Naive thymus-derived CD8-positive, alpha-beta T cell (primary cell): Measurements from ENCODE around the gene CILP2. TPM values are rescaled to one million over a fixed set of nuclear protein-coding genes. Genes with fewer than 3 reads are reported as not detected.

ENCODE experiments used
- ATAC-seq, 2 donors: fragments of 150-1000 bp; cut with Tn5 transposase in 1 of 2; sonication (Bioruptor Pico), chemical (Tn5 transposase) in 1 of 2; 1 replicate in 1 of 2; 2 replicates in 1 of 2; pipeline ENCODE4 v1.10.0; 2021; ENCODE audit warnings: mild to moderate bottlenecking in 2 of 2, moderate library complexity in 2 of 2
- POLR2A ChIA-PET: fragments of 350-600 bp; sonication (Branson Sonifier 250); formaldehyde crosslinking; loops from one replicate; lab custom pipeline; 2021; ENCODE audit warnings: antibody characterized with exemption; lab: Charles Lee
- DNase-seq, 10 donors: peaks; one replicate each; pipeline versions ENCODE4 v3.0.0 to v3.0.0-alpha.2; 2020 to 2022
- H3K27ac Mint-ChIP-seq, 10 donors: one replicate each; pipeline ENCODE4 v1.8.0; 2020 to 2022; ENCODE audit warnings: mild to moderate bottlenecking in 10 of 10, mixed read lengths in 10 of 10, moderate library complexity in 4 of 10, inconsistent platforms in 1 of 10
- H3K27me3 Mint-ChIP-seq, 5 donors: one replicate each; pipeline ENCODE4 v1.8.0; 2021 to 2022; ENCODE audit warnings: mixed read lengths in 5 of 5
- H3K36me3 Mint-ChIP-seq, 3 donors: one replicate each; pipeline ENCODE4 v1.8.0; 2020 to 2022; ENCODE audit warnings: mixed read lengths in 3 of 3, mild to moderate bottlenecking in 2 of 3, inconsistent platforms in 1 of 3
- H3K4me1 Mint-ChIP-seq, 4 donors: one replicate each; pipeline ENCODE4 v1.8.0; 2021 to 2022; ENCODE audit warnings: mixed read lengths in 4 of 4
- H3K4me3 Mint-ChIP-seq, 10 donors: one replicate each; pipeline ENCODE4 v1.8.0; 2020 to 2022; ENCODE audit warnings: mild to moderate bottlenecking in 10 of 10, mixed read lengths in 10 of 10, moderate library complexity in 6 of 10, inconsistent platforms in 1 of 10
- H3K9me3 Mint-ChIP-seq, 9 donors: one replicate each; pipeline ENCODE4 v1.8.0; 2020 to 2022; ENCODE audit warnings: mixed read lengths in 9 of 9, mild to moderate bottlenecking in 3 of 9, inconsistent platforms in 1 of 9, moderate library complexity in 1 of 9
- polyA plus RNA-seq, 3 donors: library from polyadenylated mRNA; unstranded; fragments of 300-500 nt; fragmentation: Illumina TruSeq; gene quantifications; one replicate each; pipeline ENCODE4 v1.2.3, GENCODE V29; 2021
- total RNA-seq, 8 experiments: library from RNA in 2 of 8; stranded (reverse) in 2 of 8; gene quantifications; one replicate each; pipeline ENCODE4 v1.2.3 and lab custom pipeline; 2021 to 2026

CILP2 gene
- total and polyA plus RNA-seq, 5 experiments from 2014 or later: 0.31 to 0.64 (median 0.48) TPM; not detected in 1

- H3K27ac Mint-ChIP-seq: peak overlapping the region in 1 of 10 donors; percentile 44
- H3K27me3 Mint-ChIP-seq: peaks cover 0 to 6% (median 0%) of the 10 kb centered on the region in 5 donors
- no peak for DNase-seq
- no peak for ATAC-seq
- POLR2A ChIA-PET: interaction anchor here (0.6 kb wide), 1 partner anchor 124 kb away, joined by 4 read pairs; no protein-coding TSS in a partner anchor
- H3K4me1 Mint-ChIP-seq: peaks cover 13 to 36% (median 32%) of the 10 kb centered on the region in 4 donors
- no peak overlapping the region for H3K4me3 Mint-ChIP-seq
- H3K36me3 Mint-ChIP-seq: no peaks in the 10 kb centered on the region
- H3K9me3 Mint-ChIP-seq: no peaks in the 10 kb centered on the region
These were observed 4.4 kb downstream of the CILP2 start for GRCh38 chr19:19542507-19542906.

DNA sequence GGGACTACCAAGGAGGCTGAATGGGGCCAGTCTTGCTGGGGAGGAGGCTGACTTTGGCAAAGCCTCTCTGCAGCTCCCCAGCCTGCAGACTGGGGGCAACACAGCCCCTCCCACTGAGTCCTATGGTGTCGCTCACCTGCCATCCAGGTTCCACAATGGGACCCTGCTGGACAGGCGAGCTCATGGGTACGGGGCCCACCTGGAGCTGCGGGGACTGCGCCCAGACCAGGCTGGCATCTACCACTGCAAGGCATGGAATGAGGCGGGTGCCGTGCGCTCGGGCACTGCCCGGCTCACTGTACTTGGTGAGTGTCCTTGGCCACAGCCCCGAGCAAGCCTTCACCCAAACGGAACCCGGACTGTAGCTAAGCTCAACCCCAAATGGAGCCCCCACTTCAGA lies 5.0 kb downstream of the CILP2 start:
- H3K27me3 Mint-ChIP-seq: peaks cover 0 to 6% (median 0%) of the 10 kb centered on the region in 5 donors
- ATAC-seq (no peak), DNase-seq (no peak)
- no peak overlapping the region for H3K4me3 Mint-ChIP-seq
- H3K27ac Mint-ChIP-seq: no peak overlapping the region
- H3K9me3 Mint-ChIP-seq: no peaks in the 10 kb centered on the region
- POLR2A ChIA-PET: interaction anchor here (0.6 to 0.9 kb wide), 2 partner anchors 10 to 123 kb away, joined by 4 to 5 read pairs; no protein-coding TSS in a partner anchor
- H3K36me3 Mint-ChIP-seq: no peaks in the 10 kb centered on the region
- H3K4me1 Mint-ChIP-seq: peaks cover 10 to 32% (median 28%) of the 10 kb centered on the region in 4 donors

GRCh38 chr19:19543640-19544039 lies 5.6 kb downstream of the CILP2 start:
- Mint-ChIP-seq H3K4me1 (peaks cover 7 to 28% (median 25%) of the 10 kb centered on the region in 4 donors), H3K27ac (no peak overlapping the region), H3K9me3 (no peaks in the 10 kb centered on the region), H3K36me3 (no peaks in the 10 kb centered on the region), H3K27me3 (peaks cover 0 to 4% (median 0%) of the 10 kb centered on the region in 5 donors), H3K4me3 (no peak overlapping the region)
- ATAC-seq: no peak
- DNase-seq: no peak
- POLR2A ChIA-PET: interaction anchor here (0.9 kb wide), 1 partner anchor 11 kb away, joined by 5 read pairs; no protein-coding TSS in a partner anchor

- Mint-ChIP-seq H3K4me1 (peaks cover 3 to 22% (median 18%) of the 10 kb centered on the region in 4 donors), H3K36me3 (no peaks in the 10 kb centered on the region)
- POLR2A ChIA-PET: interaction anchor here (0.7 kb wide), 1 partner anchor 224 kb away, joined by 3 read pairs; the partner anchor contains the start of genes MAU2 and SUGP1
These were observed 6.3 kb downstream of the CILP2 start for GRCh38 chr19:19544257-19544953.

DNA sequence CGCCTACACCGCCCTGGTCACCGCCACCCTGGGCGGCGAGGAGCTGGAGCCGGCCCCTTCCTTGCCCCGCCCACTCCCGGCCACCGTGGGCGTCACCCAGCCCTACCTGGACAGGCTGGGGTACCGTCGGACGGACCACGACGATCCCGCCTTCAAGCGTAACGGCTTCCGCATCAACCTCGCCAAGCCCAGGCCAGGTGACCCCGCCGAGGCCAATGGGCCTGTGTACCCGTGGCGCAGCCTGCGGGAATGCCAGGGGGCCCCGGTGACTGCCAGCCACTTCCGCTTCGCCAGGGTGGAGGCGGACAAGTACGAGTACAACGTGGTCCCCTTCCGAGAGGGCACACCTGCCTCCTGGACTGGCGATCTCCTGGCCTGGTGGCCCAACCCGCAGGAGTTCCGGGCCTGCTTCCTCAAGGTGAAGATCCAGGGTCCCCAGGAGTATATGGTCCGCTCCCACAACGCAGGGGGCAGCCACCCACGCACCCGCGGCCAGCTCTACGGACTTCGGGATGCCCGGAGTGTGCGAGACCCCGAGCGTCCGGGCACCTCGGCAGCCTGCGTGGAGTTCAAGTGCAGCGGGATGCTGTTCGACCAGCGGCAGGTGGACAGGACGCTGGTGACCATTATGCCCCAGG lies 7.0 kb downstream of the CILP2 start:
- H3K4me3 Mint-ChIP-seq: no peak overlapping the region
- POLR2A ChIA-PET: interaction anchor here (0.7 kb wide), 1 partner anchor 224 kb away, joined by 3 read pairs; the partner anchor contains the start of genes MAU2 and SUGP1
- H3K9me3 Mint-ChIP-seq: no peaks in the 10 kb centered on the region
- DNase-seq (no peak), ATAC-seq (no peak)
- no peak overlapping the region for H3K27ac Mint-ChIP-seq
- H3K36me3 Mint-ChIP-seq: no peaks in the 10 kb centered on the region
- peaks cover 3 to 18% (median 15%) of the 10 kb centered on the region in 4 donors for H3K4me1 Mint-ChIP-seq
- peaks cover 0 to 4% (median 0%) of the 10 kb centered on the region in 5 donors for H3K27me3 Mint-ChIP-seq

More at GRCh38 chr19:19544257-19544953, 6.3 kb downstream of the CILP2 start:
- Mint-ChIP-seq H3K27ac (no peak overlapping the region), H3K4me3 (no peak overlapping the region), H3K9me3 (no peaks in the 10 kb centered on the region), H3K27me3 (peaks cover 0 to 3% (median 0%) of the 10 kb centered on the region in 5 donors)
- DNase-seq (no peak), ATAC-seq (no peak)

DNA sequence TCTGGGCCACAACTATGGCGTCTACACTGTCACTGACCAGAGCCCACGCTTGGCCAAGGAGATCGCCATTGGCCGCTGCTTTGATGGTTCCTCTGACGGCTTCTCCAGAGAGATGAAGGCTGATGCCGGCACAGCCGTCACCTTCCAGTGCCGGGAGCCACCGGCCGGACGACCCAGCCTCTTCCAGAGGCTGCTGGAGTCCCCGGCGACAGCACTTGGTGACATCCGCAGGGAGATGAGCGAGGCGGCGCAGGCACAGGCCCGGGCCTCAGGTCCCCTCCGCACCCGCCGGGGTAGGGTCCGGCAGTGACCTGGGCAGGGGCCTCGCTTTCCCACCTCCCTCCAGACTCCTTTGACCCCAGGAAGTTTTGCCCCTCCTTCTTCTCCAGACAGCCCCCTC lies 7.6 kb downstream of the CILP2 start:
- ATAC-seq (no peak), DNase-seq (no peak)
- H3K4me1 Mint-ChIP-seq: peaks cover 2 to 15% (median 13%) of the 10 kb centered on the region in 4 donors
- H3K36me3 Mint-ChIP-seq: no peaks in the 10 kb centered on the region
- H3K27ac Mint-ChIP-seq: peak overlapping the region in 1 of 10 donors; percentile 43
- H3K9me3 Mint-ChIP-seq: no peaks in the 10 kb centered on the region
- H3K4me3 Mint-ChIP-seq: no peak overlapping the region
- peaks cover 0 to 4% (median 0%) of the 10 kb centered on the region in 5 donors for H3K27me3 Mint-ChIP-seq
- POLR2A ChIA-PET: no interaction called here

DNA sequence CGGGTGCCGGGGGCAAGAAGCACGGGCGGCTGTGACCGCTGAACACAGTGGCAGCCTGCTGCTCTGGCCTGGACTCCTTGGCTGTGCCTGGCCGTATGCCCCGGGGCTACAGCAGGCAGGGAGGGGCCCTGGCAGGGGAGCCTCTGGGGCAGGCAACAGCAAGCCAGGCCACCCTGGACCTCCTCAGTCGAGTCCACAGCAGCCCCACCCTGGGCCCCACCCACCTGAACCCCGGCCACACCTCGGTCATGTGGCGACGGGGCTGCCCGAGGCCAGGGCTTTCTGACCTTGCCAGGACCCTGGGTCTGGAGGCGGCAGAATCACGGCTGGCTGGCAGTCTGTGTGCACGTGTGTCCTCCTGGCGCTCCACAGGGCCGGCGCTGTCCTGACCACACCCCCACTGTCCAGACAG lies 8.7 kb downstream of the CILP2 start:
- no peak overlapping the region for H3K27ac Mint-ChIP-seq
- no peaks in the 10 kb centered on the region for H3K36me3 Mint-ChIP-seq
- POLR2A ChIA-PET: interaction anchor here (0.6 to 1.4 kb wide), 2 partner anchors 14 to 73 kb away, joined by 3 to 7 read pairs; no protein-coding TSS in a partner anchor
- no peak overlapping the region for H3K4me3 Mint-ChIP-seq
- H3K27me3 Mint-ChIP-seq: peaks cover 0 to 6% (median 0%) of the 10 kb centered on the region in 5 donors
- no peaks in the 10 kb centered on the region for H3K9me3 Mint-ChIP-seq
- H3K4me1 Mint-ChIP-seq: peaks cover 1 to 9% (median 5%) of the 10 kb centered on the region in 4 donors
- ATAC-seq (no peak), DNase-seq (no peak)

DNA sequence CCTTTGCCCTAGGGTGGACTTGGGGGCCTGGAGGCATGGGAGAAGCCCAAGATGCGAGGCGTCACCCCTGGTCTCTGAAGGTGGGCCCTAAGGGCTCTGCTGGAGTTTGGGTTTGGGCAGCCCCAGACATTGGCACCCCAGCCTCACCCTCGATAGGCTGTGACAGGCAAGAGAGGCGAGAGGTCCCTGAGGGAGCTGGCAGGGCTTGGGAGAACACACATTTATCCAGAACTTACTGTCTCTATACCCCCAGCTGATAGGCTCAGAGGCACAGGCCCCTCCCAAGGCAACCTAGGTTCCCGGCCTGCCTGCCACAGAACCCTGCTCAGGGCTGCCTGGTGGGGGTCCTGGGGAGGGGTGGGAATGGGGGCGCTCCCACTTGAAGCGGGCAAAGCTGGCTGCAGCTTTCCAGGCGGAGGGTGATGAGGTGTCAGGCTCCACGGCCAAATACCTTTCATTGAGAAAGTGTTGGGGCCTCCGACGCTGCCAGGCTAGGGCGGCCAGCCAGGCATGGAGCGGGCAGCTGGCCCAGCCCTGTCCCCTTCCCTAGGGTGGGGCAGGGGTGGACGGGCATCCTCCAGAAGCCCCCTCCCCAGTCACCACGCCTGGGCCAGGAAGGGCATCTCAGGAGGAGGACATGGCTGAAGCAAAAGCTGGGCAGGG lies 9.7 kb downstream of the CILP2 start:
- peaks cover 0 to 1% (median 0%) of the 10 kb centered on the region in 4 donors for H3K4me1 Mint-ChIP-seq
- no peaks in the 10 kb centered on the region for H3K36me3 Mint-ChIP-seq
- no peaks in the 10 kb centered on the region for H3K9me3 Mint-ChIP-seq
- no peak for ATAC-seq
- POLR2A ChIA-PET: interaction anchor here (1.0 to 1.4 kb wide), 3 partner anchors 13 to 116 kb away, joined by 3 read pairs; partner anchors contain the start of genes ATP13A1 and PBX4
- no peak for DNase-seq
- peaks cover 0 to 6% (median 0%) of the 10 kb centered on the region in 5 donors for H3K27me3 Mint-ChIP-seq
- no peak overlapping the region for H3K27ac Mint-ChIP-seq
- H3K4me3 Mint-ChIP-seq: no peak overlapping the region

GRCh38 chr19:19548915-19549759 lies 11.1 kb downstream of the CILP2 start:
- Mint-ChIP-seq H3K27ac (no peak overlapping the region), H3K9me3 (no peaks in the 10 kb centered on the region), H3K27me3 (peaks cover 0 to 6% (median 0%) of the 10 kb centered on the region in 5 donors), H3K4me1 (peaks cover 0 to 4% (median under 1%) of the 10 kb centered on the region in 4 donors), H3K36me3 (no peaks in the 10 kb centered on the region), H3K4me3 (no peak overlapping the region)
- POLR2A ChIA-PET: interaction anchor here (1.1 kb wide), 2 partner anchors 49 to 320 kb away, joined by 3 read pairs; no protein-coding TSS in a partner anchor
- DNase-seq: no peak
- no peak for ATAC-seq

- Mint-ChIP-seq H3K4me1 (peaks cover 0 to 9% (median 4%) of the 10 kb centered on the region in 4 donors), H3K27ac (peak overlapping the region in 2 of 10 donors; percentile 60 to 80), H3K36me3 (no peaks in the 10 kb centered on the region), H3K9me3 (no peaks in the 10 kb centered on the region), H3K4me3 (no peak overlapping the region), H3K27me3 (peaks cover 0 to 6% (median 0%) of the 10 kb centered on the region in 5 donors)
- DNase-seq: no peak
- no peak for ATAC-seq
- POLR2A ChIA-PET: interaction anchor here (1.1 kb wide), 2 partner anchors 49 to 320 kb away, joined by 3 read pairs; no protein-coding TSS in a partner anchor
These were observed 11.9 kb downstream of the CILP2 start for GRCh38 chr19:19549804-19550464.

- Mint-ChIP-seq H3K9me3 (no peaks in the 10 kb centered on the region), H3K27ac (peak overlapping the region in 1 of 10 donors; percentile 80), H3K36me3 (no peaks in the 10 kb centered on the region), H3K4me1 (peaks cover 0 to 9% (median 4%) of the 10 kb centered on the region in 4 donors), H3K4me3 (no peak overlapping the region), H3K27me3 (peaks cover 0 to 6% (median 0%) of the 10 kb centered on the region in 5 donors)
- ATAC-seq (no peak), DNase-seq (no peak)
- POLR2A ChIA-PET: no interaction called here
These were observed 12.4 kb downstream of the CILP2 start for GRCh38 chr19:19550485-19550929.
